ENCODE results near the gene GREM2.

- TF ChIP-seq POLR2AphosphoS5 (IDR thresholded peaks at IDR 0.05; ENCODE audit: insufficient read depth in 1 of 2, low read depth in 1 of 2) (no peak), CTCF (IDR thresholded peaks at IDR 0.05) (no peak)
Observed at GRCh38 chr1:240591078-240591477, 20.9 kb downstream of the GREM2 start.
